ENCODE data around the gene SCNN1A. TPM values are rescaled to one million over a fixed set of nuclear protein-coding genes. Genes with fewer than 3 reads are reported as not detected.

The SCNN1A gene
- total and polyA plus RNA-seq, 12 donors, result 0.11 to 38.0 (median 12.3) TPM

DNA sequence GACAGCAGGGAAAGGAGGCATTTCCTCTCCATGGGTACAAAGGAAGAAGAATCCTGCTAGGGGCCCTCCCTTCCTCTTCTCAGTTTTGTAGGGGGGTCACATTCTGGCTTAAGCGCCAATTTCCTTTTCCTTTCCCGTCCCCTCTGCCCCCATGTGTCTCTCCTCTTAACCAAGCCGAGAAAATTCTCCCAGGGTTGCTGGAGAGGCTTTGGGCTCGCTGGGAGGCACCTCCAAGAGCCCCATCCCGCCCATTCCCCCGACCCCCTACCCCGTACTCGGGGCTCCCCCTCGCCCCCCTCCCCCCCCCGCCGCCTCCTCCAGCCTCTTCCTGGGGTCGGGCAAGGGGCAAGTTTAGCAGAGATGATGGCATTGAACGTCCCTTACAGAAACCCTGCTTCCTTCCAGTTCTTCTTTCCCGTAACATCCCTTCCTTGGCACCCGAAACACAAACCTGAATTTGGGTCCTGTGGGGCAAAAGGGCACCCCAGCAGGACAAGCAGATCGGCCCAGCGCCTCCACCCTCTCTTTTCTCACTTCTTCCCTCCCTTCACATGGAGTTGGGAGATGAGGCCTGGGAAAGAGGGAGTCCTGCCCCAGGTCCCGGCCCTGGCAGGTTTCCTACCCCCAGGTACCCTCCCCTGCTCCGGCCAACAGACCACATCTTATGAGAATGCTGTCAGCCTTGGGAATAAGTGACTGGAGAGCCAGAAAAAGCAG lies 51.2 kb downstream of the SCNN1A start:
- TF ChIP-seq POLR2A (IDR thresholded peaks at IDR 0.05) (no peak), CTCF (IDR thresholded peaks at IDR 0.05) (no peak)
- peak in 2 of 7 donors; percentile 13 to 50 for DNase-seq
- Histone ChIP-seq H3K27ac (peak overlapping the region in 4 of 5 donors; percentile 53 to 90 (median 80)), H3K36me3 (replicated peaks in 1 of 2) (peaks cover 0 to 27% of the 10 kb centered on the region in 2 donors), H3K4me1 (replicated peaks in 1 of 2) (peaks cover 35 to 71% of the 10 kb centered on the region in 2 donors), H3K4me3 (no peak overlapping the region), H3K27me3 (no peaks in the 10 kb centered on the region), H3K9me3 (replicated peaks in 1 of 3) (no peaks in the 10 kb centered on the region)
- WGBS, 4 donors, result 36 to 53% (median 41%) methylated on average over 13 to 19 of the region's 19 CpGs
- intact Hi-C loops (cut with DNase I), result loop anchor here (10.0 kb wide), 2 partner anchors 141 to 221 kb away; no protein-coding TSS in a partner anchor

DNA sequence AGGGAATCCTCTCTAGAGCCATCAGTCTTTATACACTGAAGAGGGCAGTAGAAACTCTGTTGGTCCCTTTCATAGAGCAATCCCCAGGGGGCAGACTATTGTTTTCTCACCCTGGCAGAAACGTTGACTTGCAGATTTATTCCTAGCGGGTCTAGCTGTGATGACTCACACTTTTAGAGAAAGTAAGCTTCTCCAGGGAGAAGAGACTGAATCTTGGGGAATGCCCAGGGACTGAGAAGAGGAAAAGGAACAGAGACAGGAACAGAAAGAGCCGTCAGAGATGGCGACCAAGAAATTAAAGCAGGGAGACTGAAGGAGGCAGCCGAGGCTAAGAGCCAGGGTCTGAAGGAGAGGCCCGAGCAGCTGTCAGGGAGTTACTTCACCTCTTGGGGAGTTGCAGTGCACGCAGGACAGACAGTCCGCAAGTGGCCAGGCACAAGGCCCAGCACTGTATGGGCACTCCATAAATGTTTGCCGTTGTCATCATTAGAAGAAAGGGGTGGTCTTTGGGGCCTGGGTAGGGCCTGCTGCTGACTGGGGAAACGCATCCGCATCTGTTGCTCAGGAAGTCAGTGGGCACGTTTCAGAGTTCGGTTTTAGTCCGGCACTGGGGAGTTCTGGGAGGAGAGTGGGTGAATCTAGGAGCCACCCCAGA lies 51.9 kb downstream of the SCNN1A start:
- peaks cover 0 to 20% of the 10 kb centered on the region in 2 donors for H3K36me3 ChIP-seq (replicated peaks in 1 of 2)
- peak in 6 of 7 donors; percentile 66 to 86 (median 73) for DNase-seq
- peaks cover 35 to 65% of the 10 kb centered on the region in 2 donors for H3K4me1 ChIP-seq (replicated peaks in 1 of 2)
- no peaks in the 10 kb centered on the region for H3K27me3 ChIP-seq
- H3K4me3 ChIP-seq, result no peak overlapping the region
- WGBS, 4 donors, result 12 to 24% (median 17%) methylated on average over 9 to 14 of the region's 14 CpGs
- H3K9me3 ChIP-seq (replicated peaks in 1 of 3), result no peaks in the 10 kb centered on the region
- intact Hi-C loops (cut with DNase I), result loop anchor here (10.0 kb wide), 2 partner anchors 141 to 221 kb away; no protein-coding TSS in a partner anchor
- peak overlapping the region in 4 of 5 donors; percentile 53 to 90 (median 80) for H3K27ac ChIP-seq
- TF ChIP-seq CTCF (IDR thresholded peaks at IDR 0.05) (peak; percentile 30 to 72 (median 56)), POLR2A (IDR thresholded peaks at IDR 0.05) (no peak)

- no peak for TF ChIP-seq POLR2A (IDR thresholded peaks at IDR 0.05)
- TF ChIP-seq CTCF (IDR thresholded peaks at IDR 0.05), result no peak
- peaks cover 35 to 61% of the 10 kb centered on the region in 2 donors for H3K4me1 ChIP-seq (replicated peaks in 1 of 2)
- intact Hi-C loops (cut with DNase I), result loop anchor here (10.0 kb wide), 2 partner anchors 142 to 222 kb away; no protein-coding TSS in a partner anchor
- WGBS, 4 donors, result 22 to 26% (median 25%) methylated on average over 2 of the region's 2 CpGs
- no peak for DNase-seq
- H3K4me3 ChIP-seq, result no peak overlapping the region
- H3K36me3 ChIP-seq (replicated peaks in 1 of 2), result peaks cover 0 to 15% of the 10 kb centered on the region in 2 donors
- no peaks in the 10 kb centered on the region for H3K9me3 ChIP-seq (replicated peaks in 1 of 3)
- no peaks in the 10 kb centered on the region for H3K27me3 ChIP-seq
- H3K27ac ChIP-seq, result peak overlapping the region in 4 of 5 donors; percentile 53 to 90 (median 80)
These were observed 52.4 kb downstream of the SCNN1A start for GRCh38 chr12:6322969-6323339.

DNA sequence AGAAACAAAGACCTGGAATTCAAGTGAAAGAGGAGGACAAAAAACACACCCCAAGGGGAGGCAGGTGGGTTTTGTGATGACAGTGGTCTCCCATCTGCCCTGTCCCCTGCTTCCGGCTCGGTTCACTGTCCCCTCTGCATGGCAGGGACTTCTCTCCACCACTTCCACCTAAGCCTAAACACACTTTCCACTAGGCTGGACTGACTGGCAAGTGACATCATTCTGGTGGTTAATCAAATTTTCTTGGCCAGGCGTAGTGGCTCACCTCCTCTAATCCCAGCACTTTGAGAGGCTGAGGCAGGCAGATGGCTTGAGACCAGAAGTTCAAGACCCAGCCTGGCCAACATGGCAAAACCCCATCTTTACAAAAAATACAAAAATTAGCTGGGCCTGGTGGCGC lies 53.0 kb downstream of the SCNN1A start:
- intact Hi-C loops (cut with DNase I), result loop anchor here (10.0 kb wide), 2 partner anchors 142 to 222 kb away; no protein-coding TSS in a partner anchor
- WGBS, 4 donors, result 76 to 86% (median 79%) methylated on average over 4 of the region's 4 CpGs
- Histone ChIP-seq H3K27me3 (no peaks in the 10 kb centered on the region), H3K4me3 (no peak overlapping the region), H3K4me1 (replicated peaks in 1 of 2) (peaks cover 35 to 55% of the 10 kb centered on the region in 2 donors), H3K27ac (peak overlapping the region in 3 of 5 donors; percentile 53 to 90 (median 79)), H3K9me3 (replicated peaks in 1 of 3) (no peaks in the 10 kb centered on the region), H3K36me3 (replicated peaks in 1 of 2) (peaks cover 0 to 9% of the 10 kb centered on the region in 2 donors)
- DNase-seq, result peak in 3 of 7 donors; percentile 14 to 34 (median 22)
- TF ChIP-seq CTCF (IDR thresholded peaks at IDR 0.05), result no peak
- TF ChIP-seq POLR2A (IDR thresholded peaks at IDR 0.05), result no peak

Measured in adrenal gland (tissue), 12 donors.